ENCODE results near the gene PDZD8. TPM values are rescaled to one million over a fixed set of nuclear protein-coding genes. Genes with fewer than 3 reads are reported as not detected.

The PDZD8 gene
- polyA plus RNA-seq, 2 of the 4 experiments (the other 2 are of a cell fraction): 27.4 to 76.7 TPM

DNA sequence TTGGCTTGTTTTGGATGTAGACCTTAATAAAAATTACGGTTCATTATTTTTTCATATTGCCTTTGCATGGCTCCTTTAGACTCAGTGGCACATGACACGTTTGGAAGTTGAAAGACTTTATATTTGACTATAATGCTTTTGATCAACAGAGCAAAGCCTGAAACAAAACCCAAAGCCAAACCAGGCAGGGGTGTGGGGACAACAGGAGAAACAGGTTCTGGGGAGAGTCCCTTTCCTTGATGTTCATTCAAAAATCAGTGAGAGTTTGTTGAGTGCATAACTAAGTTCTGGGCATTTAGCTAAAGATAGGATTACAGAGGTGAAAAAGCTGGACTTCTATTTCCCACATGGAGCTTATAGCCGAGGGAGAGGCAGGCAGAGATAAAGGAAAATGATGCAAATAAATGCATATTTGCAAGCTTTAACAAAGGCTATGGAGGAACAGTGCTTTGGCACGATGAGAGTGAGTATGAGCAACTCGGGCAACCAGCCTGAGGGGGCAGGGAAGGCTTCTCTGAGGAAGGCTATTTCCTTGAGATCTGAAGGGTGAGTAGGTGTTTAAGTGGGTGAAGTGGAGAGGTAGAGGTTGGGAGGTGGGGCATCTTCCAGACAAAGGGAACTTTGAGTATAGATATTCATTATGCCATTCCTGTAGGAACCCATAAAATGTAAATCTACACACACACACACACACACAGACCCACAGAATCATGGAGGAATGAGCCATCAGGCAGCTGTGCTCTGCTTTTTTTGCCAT is 34.5 kb upstream of the PDZD8 start:
- no peak for DNase-seq (ENCODE audit: low read depth in 1 of 2, low spot score in 1 of 2)
- ChIA-PET CTCF (interaction anchor here (1.2 to 1.4 kb wide), 2 partner anchors 43 to 193 kb away, joined by 3 read pairs; no protein-coding TSS in a partner anchor), POLR2A (no interaction called here)
- no peak for TF ChIP-seq NFE2L2 (conservative IDR thresholded peaks at IDR 0.05; ENCODE audit: low read length)
- TF ChIP-seq ZSCAN20 (CRISPR knock-in tag; IDR thresholded peaks at IDR 0.05): no peak
- no peak for TF ChIP-seq RAD21 (conservative IDR thresholded peaks at IDR 0.05 in 1 of 2, IDR thresholded peaks at IDR 0.05 in 1 of 2)
- no peak for TF ChIP-seq EP300 (IDR thresholded peaks at IDR 0.05)
- no peak for TF ChIP-seq JUN (IDR thresholded peaks at IDR 0.05)
- TF ChIP-seq MAZ (IDR thresholded peaks at IDR 0.05; ENCODE audit: borderline replicate concordance, low read depth, low read length): no peak
- no peak for TF ChIP-seq ATOH8 (CRISPR knock-in tag; IDR thresholded peaks at IDR 0.05; ENCODE audit: low read depth)
- TF ChIP-seq HOXA7 (CRISPR knock-in tag; IDR thresholded peaks at IDR 0.05): no peak
- TF ChIP-seq KDM1A (IDR thresholded peaks at IDR 0.05; ENCODE audit: low read depth): no peak
- TF ChIP-seq KDM5A (IDR thresholded peaks at IDR 0.05): no peak
- no peak for TF ChIP-seq BHLHE40 (IDR thresholded peaks at IDR 0.05; ENCODE audit: low read depth, low read length)
- TF ChIP-seq ESRRA (IDR thresholded peaks at IDR 0.05; ENCODE audit: borderline replicate concordance, low read length): no peak
- TF ChIP-seq, protein P1, sequence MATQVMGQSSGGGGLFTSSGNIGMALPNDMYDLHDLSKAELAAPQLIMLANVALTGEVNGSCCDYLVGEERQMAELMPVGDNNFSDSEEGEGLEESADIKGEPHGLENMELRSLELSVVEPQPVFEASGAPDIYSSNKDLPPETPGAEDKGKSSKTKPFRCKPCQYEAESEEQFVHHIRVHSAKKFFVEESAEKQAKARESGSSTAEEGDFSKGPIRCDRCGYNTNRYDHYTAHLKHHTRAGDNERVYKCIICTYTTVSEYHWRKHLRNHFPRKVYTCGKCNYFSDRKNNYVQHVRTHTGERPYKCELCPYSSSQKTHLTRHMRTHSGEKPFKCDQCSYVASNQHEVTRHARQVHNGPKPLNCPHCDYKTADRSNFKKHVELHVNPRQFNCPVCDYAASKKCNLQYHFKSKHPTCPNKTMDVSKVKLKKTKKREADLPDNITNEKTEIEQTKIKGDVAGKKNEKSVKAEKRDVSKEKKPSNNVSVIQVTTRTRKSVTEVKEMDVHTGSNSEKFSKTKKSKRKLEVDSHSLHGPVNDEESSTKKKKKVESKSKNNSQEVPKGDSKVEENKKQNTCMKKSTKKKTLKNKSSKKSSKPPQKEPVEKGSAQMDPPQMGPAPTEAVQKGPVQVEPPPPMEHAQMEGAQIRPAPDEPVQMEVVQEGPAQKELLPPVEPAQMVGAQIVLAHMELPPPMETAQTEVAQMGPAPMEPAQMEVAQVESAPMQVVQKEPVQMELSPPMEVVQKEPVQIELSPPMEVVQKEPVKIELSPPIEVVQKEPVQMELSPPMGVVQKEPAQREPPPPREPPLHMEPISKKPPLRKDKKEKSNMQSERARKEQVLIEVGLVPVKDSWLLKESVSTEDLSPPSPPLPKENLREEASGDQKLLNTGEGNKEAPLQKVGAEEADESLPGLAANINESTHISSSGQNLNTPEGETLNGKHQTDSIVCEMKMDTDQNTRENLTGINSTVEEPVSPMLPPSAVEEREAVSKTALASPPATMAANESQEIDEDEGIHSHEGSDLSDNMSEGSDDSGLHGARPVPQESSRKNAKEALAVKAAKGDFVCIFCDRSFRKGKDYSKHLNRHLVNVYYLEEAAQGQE (IDR thresholded peaks at IDR 0.05): no peak
- TF ChIP-seq HDAC2 (IDR thresholded peaks at IDR 0.05): no peak
- Histone ChIP-seq H3K9me3 (no peaks in the 10 kb centered on the region), H3K27ac (peak overlapping the region in 1 of 2 experiments; percentile 28; a peak in 1 of 6 replicates), H3K4me2 (no peak overlapping the region), H3K4me3 (no peak overlapping the region), H3K4me1 (peaks cover 48% of the 10 kb centered on the region)
- FAIRE-seq: no peak
- no peak for ATAC-seq
- 63% methylated on average over 5 of the region's 5 CpGs for WGBS (ENCODE audit: missing lambda C conversion rate)

DNA sequence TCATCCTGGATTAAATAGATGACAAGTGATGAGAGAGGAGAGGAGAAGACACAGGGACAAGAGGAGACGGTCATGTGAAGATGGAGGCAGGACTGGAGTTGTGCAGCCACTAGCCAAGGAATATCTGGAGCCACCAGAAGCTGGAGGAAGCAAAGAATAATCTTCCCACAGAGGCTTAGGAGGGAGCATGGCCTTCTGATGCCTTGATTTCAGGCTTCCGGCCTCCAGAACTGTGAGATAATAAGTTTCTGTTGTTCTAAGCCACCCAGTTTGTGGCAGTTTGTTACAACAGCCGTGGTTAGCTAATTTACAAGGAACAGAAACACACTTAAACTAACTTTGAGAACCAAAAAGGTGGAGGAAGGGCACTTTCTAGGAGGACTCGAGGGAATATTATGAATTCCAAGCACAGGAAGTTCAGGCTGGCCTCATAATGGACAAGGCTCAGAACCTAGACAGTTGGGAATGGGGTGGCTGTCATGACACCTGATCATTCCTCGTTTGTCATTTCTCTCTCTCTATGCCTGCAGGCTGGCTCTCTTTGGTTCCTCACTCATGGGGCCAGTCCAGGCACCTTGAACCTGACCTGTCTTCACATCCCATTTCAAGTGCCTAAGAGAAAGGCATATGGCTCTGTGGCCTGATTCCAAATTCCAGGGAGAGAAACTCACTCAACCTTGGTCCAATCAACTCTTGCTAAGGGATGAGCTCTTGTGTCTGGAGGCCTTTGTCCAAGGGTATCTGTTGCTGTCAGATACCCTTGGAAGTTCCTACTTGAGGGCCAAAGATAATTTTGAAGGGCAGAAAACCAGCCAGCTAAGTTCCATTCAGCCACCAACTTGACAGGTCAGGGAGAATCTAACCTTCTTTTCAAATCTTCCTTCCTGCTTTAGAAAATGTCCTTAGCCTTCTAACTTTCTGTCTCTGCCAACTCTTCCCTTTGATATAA is 33.5 kb upstream of the PDZD8 start:
- WGBS (ENCODE audit: missing lambda C conversion rate): 77% methylated on average over 5 of the region's 5 CpGs
- Histone ChIP-seq H3K4me2 (no peak overlapping the region), H3K9me3 (no peaks in the 10 kb centered on the region), H3K4me1 (peaks cover 40% of the 10 kb centered on the region), H3K27ac (no peak overlapping the region), H3K4me3 (no peak overlapping the region)
- TF ChIP-seq EHF (CRISPR knock-in tag; IDR thresholded peaks at IDR 0.05) (no peak), CHD2 (IDR thresholded peaks at IDR 0.05; ENCODE audit: low read length, partially characterized antibody) (no peak), MAZ (IDR thresholded peaks at IDR 0.05; ENCODE audit: borderline replicate concordance, low read depth, low read length) (no peak), RAD21 (conservative IDR thresholded peaks at IDR 0.05 in 1 of 2, IDR thresholded peaks at IDR 0.05 in 1 of 2) (no peak), RARB (CRISPR knock-in tag; IDR thresholded peaks at IDR 0.05) (no peak), FOSB (CRISPR knock-in tag; IDR thresholded peaks at IDR 0.05) (no peak), HOXB5 (CRISPR knock-in tag; IDR thresholded peaks at IDR 0.05) (no peak), FOXS1 (CRISPR knock-in tag; IDR thresholded peaks at IDR 0.05) (no peak), ATOH8 (CRISPR knock-in tag; IDR thresholded peaks at IDR 0.05; ENCODE audit: low read depth) (no peak), TP53 (CRISPR knock-in tag; IDR thresholded peaks at IDR 0.05) (no peak), RCOR1 (IDR thresholded peaks at IDR 0.05; ENCODE audit: low read depth, low read length) (no peak), CBX8 (IDR thresholded peaks at IDR 0.05) (no peak), ESRRA (IDR thresholded peaks at IDR 0.05; ENCODE audit: borderline replicate concordance, low read length) (no peak), CEBPB (IDR thresholded peaks at IDR 0.05) (no peak), ZNF302 (CRISPR knock-in tag; IDR thresholded peaks at IDR 0.05) (no peak), E2F6 (IDR thresholded peaks at IDR 0.05; ENCODE audit: borderline replicate concordance, low read depth) (no peak), RFX5 (IDR thresholded peaks at IDR 0.05) (no peak)
- TF ChIP-seq, protein P2, sequence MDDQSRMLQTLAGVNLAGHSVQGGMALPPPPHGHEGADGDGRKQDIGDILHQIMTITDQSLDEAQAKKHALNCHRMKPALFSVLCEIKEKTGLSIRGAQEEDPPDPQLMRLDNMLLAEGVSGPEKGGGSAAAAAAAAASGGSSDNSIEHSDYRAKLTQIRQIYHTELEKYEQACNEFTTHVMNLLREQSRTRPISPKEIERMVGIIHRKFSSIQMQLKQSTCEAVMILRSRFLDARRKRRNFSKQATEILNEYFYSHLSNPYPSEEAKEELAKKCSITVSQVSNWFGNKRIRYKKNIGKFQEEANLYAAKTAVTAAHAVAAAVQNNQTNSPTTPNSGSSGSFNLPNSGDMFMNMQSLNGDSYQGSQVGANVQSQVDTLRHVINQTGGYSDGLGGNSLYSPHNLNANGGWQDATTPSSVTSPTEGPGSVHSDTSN (IDR thresholded peaks at IDR 0.05): no peak
- FAIRE-seq: no peak
- no peak for ATAC-seq
- ChIA-PET CTCF (interaction anchor here (1.4 to 1.9 kb wide), 2 partner anchors 88 to 192 kb away, joined by 4 read pairs; no protein-coding TSS in a partner anchor), POLR2A (no interaction called here)
- no peak for DNase-seq (ENCODE audit: low read depth in 1 of 2, low spot score in 1 of 2)

All from A549 (cell line).